PC-9 (cell line): ENCODE results near the gene LRRTM4. TPM values are rescaled to one million over a fixed set of nuclear protein-coding genes. Genes with fewer than 3 reads are reported as not detected.

Source experiments
- BruUV-seq: library from RNA; stranded (reverse); fragments of 400-500 nt; replicated peaks from 2 replicates; lab custom pipeline; 2021; lab: Mats Ljungman, UMichigan
- CTCF ChIA-PET: fragments of 300-600 bp; sonication (Branson Sonifier 250); formaldehyde crosslinking; loops from one replicate; lab custom pipeline; 2022; ENCODE audit warnings: antibody characterized with exemption; lab: Charles Lee
- POLR2A ChIA-PET: fragments of 300-600 bp; sonication (Branson Sonifier 250); formaldehyde crosslinking; loops from one replicate; lab custom pipeline; 2022; ENCODE audit warnings: antibody characterized with exemption; ENCODE audit not compliant: unreplicated experiment; lab: Charles Lee
- DNase-seq, 2 experiments: peaks; one replicate each; pipeline versions ENCODE4 v3.0.0 to v3.0.0-alpha.2; 2015 to 2022; ENCODE audit warnings: mixed read lengths in 1 of 2
- H2AFZ ChIP-seq: fragments of 200-600 bp; sonication (generic); 2 replicates; pipeline ENCODE4 v1.8.1; 2017; ENCODE audit warnings: antibody characterized with exemption
- H3F3A ChIP-seq: fragments of 200-600 bp; sonication (generic); 2 replicates; pipeline ENCODE4 v1.8.1; 2017; ENCODE audit warnings: antibody characterized with exemption, mild to moderate bottlenecking, low read depth; ENCODE audit not compliant: insufficient read depth
- H3K27ac ChIP-seq: fragments of 200-600 bp; sonication (generic); 2 replicates; pipeline ENCODE4 v1.6.1; 2016; ENCODE audit warnings: mixed run types
- H3K27me3 ChIP-seq: fragments of 200-600 bp; sonication (generic); 2 replicates; pipeline ENCODE4 v1.6.1; 2016; ENCODE audit warnings: low read depth, mixed run types; ENCODE audit not compliant: insufficient read depth
- H3K36me3 ChIP-seq: fragments of 200-600 bp; sonication (generic); 2 replicates; pipeline ENCODE4 v1.6.1; 2016; ENCODE audit warnings: low read depth, mixed run types
- H3K4me1 ChIP-seq: fragments of 200-600 bp; sonication (generic); replicated peaks from 2 replicates; pipeline ENCODE4 v1.6.1; 2016; ENCODE audit warnings: mixed run types; ENCODE audit not compliant: insufficient read depth
- H3K4me2 ChIP-seq: fragments of 200-600 bp; sonication (generic); 2 replicates; pipeline ENCODE4 v1.6.1; 2017; ENCODE audit warnings: mixed run types
- H3K4me3 ChIP-seq: fragments of 200-600 bp; sonication (generic); 2 replicates; pipeline ENCODE4 v1.6.1; 2016; ENCODE audit warnings: mixed run types
- H3K79me2 ChIP-seq: fragments of 200-600 bp; sonication (generic); 2 replicates; pipeline ENCODE4 v1.6.1; 2017; ENCODE audit warnings: low read depth, mixed run types
- H3K9me2 ChIP-seq: fragments of 200-600 bp; sonication (generic); 2 replicates; pipeline ENCODE4 v1.8.1; 2017; ENCODE audit warnings: mild to moderate bottlenecking; ENCODE audit not compliant: insufficient read depth
- H3K9me3 ChIP-seq: fragments of 200-600 bp; sonication (generic); 2 replicates; pipeline ENCODE4 v1.8.1; 2016; ENCODE audit warnings: low read depth; ENCODE audit not compliant: insufficient read depth
- H4K20me1 ChIP-seq: fragments of 200-600 bp; sonication (generic); 2 replicates; pipeline ENCODE4 v1.8.1; 2017; ENCODE audit not compliant: insufficient read depth
- CTCF ChIP-seq: fragments of 200-600 bp; sonication (generic); conservative IDR thresholded peaks from 2 replicates; pipeline ENCODE4 v1.6.1; 2017; ENCODE audit warnings: mixed run types, antibody characterized with exemption, mild to moderate bottlenecking, moderate library complexity
- EZH2 ChIP-seq: fragments of 200-600 bp; sonication (generic); IDR thresholded peaks from 2 replicates; pipeline ENCODE4 v1.8.0; 2017; ENCODE audit warnings: antibody characterized with exemption, low read depth
- intact Hi-C: fragments of 100-400 bp; cut with micrococcal nuclease; formaldehyde crosslinking; loops from one replicate; pipeline ENCODE4 v1.10.0; 2022; ENCODE audit not compliant: unreplicated experiment
- total RNA-seq: library from RNA; stranded (reverse); gene quantifications from 2 replicates; pipeline ENCODE4 v1.2.3, GENCODE V29; 2021

The LRRTM4 gene
- total RNA-seq, 1 experiment from 2014 or later: 2.2 TPM

GRCh38 chr2:76973610-76974009 is 548.6 kb downstream of the LRRTM4 start:
- POLR2A ChIA-PET: no interaction called here
- CTCF ChIA-PET: no interaction called here
- H2AFZ ChIP-seq: no peak overlapping the region
- H4K20me1 ChIP-seq: no peaks in the 10 kb centered on the region
- no peak overlapping the region for H3K4me2 ChIP-seq
- no peaks in the 10 kb centered on the region for H3F3A ChIP-seq
- BruUV-seq: no TSS peak
- no peak for TF ChIP-seq EZH2
- TF ChIP-seq CTCF: no peak
- DNase-seq: no peak
- H3K9me3 ChIP-seq: no peaks in the 10 kb centered on the region
- no peaks in the 10 kb centered on the region for H3K27me3 ChIP-seq
- no peaks in the 10 kb centered on the region for H3K79me2 ChIP-seq
- no peaks in the 10 kb centered on the region for H3K4me1 ChIP-seq
- no peak overlapping the region for H3K4me3 ChIP-seq
- H3K27ac ChIP-seq: no peak overlapping the region
- intact Hi-C loops: no loop called here
- no peaks in the 10 kb centered on the region for H3K36me3 ChIP-seq
- H3K9me2 ChIP-seq: no peaks in the 10 kb centered on the region

- no peak for DNase-seq
- no TSS peak for BruUV-seq
- Histone ChIP-seq H3K9me3 (no peaks in the 10 kb centered on the region), H4K20me1 (peaks cover 4% of the 10 kb centered on the region), H3K27me3 (no peaks in the 10 kb centered on the region), H3K4me1 (no peaks in the 10 kb centered on the region), H3K9me2 (no peaks in the 10 kb centered on the region), H3F3A (no peaks in the 10 kb centered on the region), H3K4me2 (no peak overlapping the region), H2AFZ (no peak overlapping the region), H3K79me2 (no peaks in the 10 kb centered on the region), H3K36me3 (no peaks in the 10 kb centered on the region), H3K4me3 (no peak overlapping the region), H3K27ac (no peak overlapping the region)
- ChIA-PET POLR2A (no interaction called here), CTCF (no interaction called here)
- TF ChIP-seq EZH2 (no peak), CTCF (no peak)
- intact Hi-C loops: no loop called here
These were observed 556.4 kb downstream of the LRRTM4 start for GRCh38 chr2:76965772-76966171.

DNA sequence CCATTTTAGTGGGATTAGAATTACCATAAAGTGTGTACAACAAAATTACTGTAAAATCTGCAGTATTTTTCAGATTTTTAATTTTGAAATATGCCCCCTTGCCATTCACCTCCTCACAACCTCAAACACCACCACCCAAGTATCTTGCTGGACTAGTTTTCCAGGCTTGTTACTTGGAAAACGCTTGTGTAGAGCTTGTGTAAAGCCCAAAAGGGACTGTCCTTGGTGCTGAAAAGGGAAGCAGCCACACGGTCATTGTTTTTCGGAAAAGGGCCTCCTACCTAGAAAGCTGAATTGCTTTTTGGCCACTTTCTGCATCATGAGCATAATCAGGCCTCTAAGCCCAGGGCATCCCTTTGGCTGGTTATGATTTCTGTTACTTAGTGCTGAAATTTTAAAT is 563.4 kb downstream of the LRRTM4 start:
- no peaks in the 10 kb centered on the region for H3K4me1 ChIP-seq
- intact Hi-C loops: no loop called here
- no peaks in the 10 kb centered on the region for H3F3A ChIP-seq
- POLR2A ChIA-PET: no interaction called here
- H3K9me2 ChIP-seq: peaks cover 3% of the 10 kb centered on the region; the same call in 1 of the 2 replicates
- H3K4me3 ChIP-seq: no peak overlapping the region
- no peak overlapping the region for H2AFZ ChIP-seq
- peak in 1 of 2 experiments; percentile 1 for DNase-seq
- no peaks in the 10 kb centered on the region for H4K20me1 ChIP-seq
- H3K9me3 ChIP-seq: no peaks in the 10 kb centered on the region
- no peaks in the 10 kb centered on the region for H3K36me3 ChIP-seq
- no peaks in the 10 kb centered on the region for H3K27me3 ChIP-seq
- no peak for TF ChIP-seq CTCF
- TF ChIP-seq EZH2: no peak
- no peak overlapping the region for H3K27ac ChIP-seq
- no peak overlapping the region for H3K4me2 ChIP-seq
- CTCF ChIA-PET: no interaction called here
- no TSS peak for BruUV-seq
- no peaks in the 10 kb centered on the region for H3K79me2 ChIP-seq
